ENCODE measurements around the gene RNF151.

The RNF151 gene

DNA sequence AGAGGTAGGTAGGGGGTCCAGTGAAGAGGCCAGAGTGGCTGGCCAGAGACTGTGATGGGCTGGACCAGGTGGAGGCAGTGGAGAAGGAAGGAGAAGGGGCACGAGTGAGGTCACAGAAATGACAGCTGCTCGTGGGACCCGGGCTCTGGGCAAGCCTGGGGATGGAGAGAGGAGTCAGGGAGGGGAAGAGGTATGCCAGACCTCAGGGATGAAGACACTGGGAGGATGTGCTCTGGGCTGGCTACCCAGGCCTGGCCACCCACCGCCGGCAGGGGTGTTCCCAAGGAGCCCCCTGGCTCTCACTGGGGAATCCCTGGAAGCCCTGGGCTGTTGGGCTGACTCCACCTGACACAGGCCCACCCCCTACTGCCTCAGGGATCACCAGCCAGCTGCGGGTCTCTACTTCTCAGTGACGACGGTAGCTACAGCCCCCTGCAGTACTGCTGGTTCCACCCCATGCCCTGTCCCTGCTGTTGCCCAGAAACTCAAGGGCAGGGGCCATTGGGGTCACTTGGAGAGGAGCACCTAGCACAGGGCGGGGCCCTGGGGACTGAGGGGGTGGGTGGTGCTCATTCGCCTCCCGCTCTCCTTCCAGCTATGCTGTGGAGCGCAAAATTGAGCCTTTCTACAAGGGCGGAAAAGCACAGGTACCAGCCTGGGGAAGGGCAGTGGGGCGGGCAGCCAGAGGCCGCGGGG is 7.0 kb downstream of the RNF151 start:
- Mint-ChIP-seq H3K4me1 (peaks cover 15% of the 10 kb centered on the region), H3K27me3 (peaks cover 5% of the 10 kb centered on the region), H3K36me3 (peaks cover 27% of the 10 kb centered on the region), H3K4me3 (no peak overlapping the region), H3K27ac (peak overlapping the region; percentile 77), H3K9me3 (no peaks in the 10 kb centered on the region)
- ATAC-seq (ENCODE audit: low read depth), result no peak
- DNase-seq (ENCODE audit: low spot score in 2 of 2), result no peak

- peaks cover 15% of the 10 kb centered on the region for H3K4me1 Mint-ChIP-seq
- peaks cover 5% of the 10 kb centered on the region for H3K27me3 Mint-ChIP-seq
- ATAC-seq (ENCODE audit: low read depth), result no peak
- DNase-seq (ENCODE audit: low spot score in 2 of 2), result no peak
- H3K36me3 Mint-ChIP-seq, result peaks cover 30% of the 10 kb centered on the region
- no peaks in the 10 kb centered on the region for H3K9me3 Mint-ChIP-seq
- H3K4me3 Mint-ChIP-seq, result peak overlapping the region; percentile 50
- no peak overlapping the region for H3K27ac Mint-ChIP-seq
Observed at GRCh38 chr16:1974157-1975070, 7.8 kb downstream of the RNF151 start.

GRCh38 chr16:1975432-1976215 is 9.0 kb downstream of the RNF151 start:
- ATAC-seq (ENCODE audit: low read depth) (no peak), DNase-seq (ENCODE audit: low spot score in 2 of 2) (no peak)
- H3K36me3 Mint-ChIP-seq, result peaks cover 30% of the 10 kb centered on the region
- H3K27me3 Mint-ChIP-seq, result peaks cover 5% of the 10 kb centered on the region
- no peak overlapping the region for H3K4me3 Mint-ChIP-seq
- H3K4me1 Mint-ChIP-seq, result peaks cover 15% of the 10 kb centered on the region
- no peak overlapping the region for H3K27ac Mint-ChIP-seq
- H3K9me3 Mint-ChIP-seq, result no peaks in the 10 kb centered on the region

DNA sequence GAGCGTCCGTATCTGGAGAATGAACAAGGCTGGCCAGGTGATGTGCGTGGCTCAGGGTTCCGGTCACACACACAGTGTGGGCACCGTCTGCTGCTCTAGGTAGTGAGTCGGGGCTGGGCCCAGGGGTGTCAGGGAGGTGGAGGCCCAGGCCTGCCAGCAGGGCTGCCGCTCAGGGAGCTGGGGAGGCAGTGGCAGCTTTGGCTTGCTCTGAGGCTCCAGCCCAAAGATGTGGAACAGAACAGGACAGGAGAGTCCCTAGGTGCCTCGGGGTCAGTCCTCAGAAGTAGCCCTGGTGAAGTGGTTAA is 9.5 kb downstream of the RNF151 start:
- peaks cover 11% of the 10 kb centered on the region for H3K4me1 Mint-ChIP-seq
- DNase-seq (ENCODE audit: low spot score in 2 of 2) (no peak), ATAC-seq (ENCODE audit: low read depth) (no peak)
- H3K36me3 Mint-ChIP-seq, result peaks cover 30% of the 10 kb centered on the region
- no peaks in the 10 kb centered on the region for H3K9me3 Mint-ChIP-seq
- no peak overlapping the region for H3K4me3 Mint-ChIP-seq
- peaks cover 5% of the 10 kb centered on the region for H3K27me3 Mint-ChIP-seq
- no peak overlapping the region for H3K27ac Mint-ChIP-seq

GRCh38 chr16:1976951-1977874 is 10.6 kb downstream of the RNF151 start:
- H3K9me3 Mint-ChIP-seq, result no peaks in the 10 kb centered on the region
- H3K36me3 Mint-ChIP-seq, result peaks cover 30% of the 10 kb centered on the region

DNA sequence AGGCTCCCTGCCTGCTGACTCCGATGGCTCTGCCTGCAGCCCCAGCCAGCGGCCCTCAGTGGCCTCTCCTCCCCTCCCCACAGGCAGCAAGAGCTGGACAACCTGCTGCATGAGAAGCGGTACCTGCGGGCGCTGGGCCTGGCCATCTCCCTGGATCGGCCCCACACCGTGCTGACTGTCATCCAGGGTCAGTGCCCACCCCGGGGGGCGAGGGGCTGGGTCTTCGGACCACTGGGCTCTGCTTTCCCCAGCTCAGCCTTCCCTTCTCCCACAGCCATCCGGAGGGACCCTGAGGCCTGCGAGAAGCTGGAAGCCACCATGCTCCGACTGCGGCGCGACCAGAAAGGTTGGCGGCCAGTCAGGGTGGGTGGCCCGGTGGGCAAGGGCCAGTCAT is 11.2 kb downstream of the RNF151 start:
- H3K27ac Mint-ChIP-seq, result no peak overlapping the region
- DNase-seq (ENCODE audit: low spot score in 2 of 2) (no peak), ATAC-seq (ENCODE audit: low read depth) (no peak)
- H3K9me3 Mint-ChIP-seq, result no peaks in the 10 kb centered on the region
- peaks cover 28% of the 10 kb centered on the region for H3K36me3 Mint-ChIP-seq
- peaks cover 6% of the 10 kb centered on the region for H3K4me1 Mint-ChIP-seq
- H3K4me3 Mint-ChIP-seq, result no peak overlapping the region
- H3K27me3 Mint-ChIP-seq, result peaks cover 11% of the 10 kb centered on the region

More at GRCh38 chr16:1976951-1977874, 10.6 kb downstream of the RNF151 start:
- H3K4me1 Mint-ChIP-seq, result peaks cover 6% of the 10 kb centered on the region
- ATAC-seq (ENCODE audit: low read depth), result no peak
- no peak for DNase-seq (ENCODE audit: low spot score in 2 of 2)
- H3K4me3 Mint-ChIP-seq, result no peak overlapping the region
- no peak overlapping the region for H3K27ac Mint-ChIP-seq
- H3K27me3 Mint-ChIP-seq, result peaks cover 9% of the 10 kb centered on the region

- peaks cover 11% of the 10 kb centered on the region for H3K27me3 Mint-ChIP-seq
- ATAC-seq (ENCODE audit: low read depth) (no peak), DNase-seq (ENCODE audit: low spot score in 2 of 2) (no peak)
- H3K4me1 Mint-ChIP-seq, result peaks cover 8% of the 10 kb centered on the region
- no peaks in the 10 kb centered on the region for H3K9me3 Mint-ChIP-seq
- H3K27ac Mint-ChIP-seq, result no peak overlapping the region
- H3K36me3 Mint-ChIP-seq, result peaks cover 25% of the 10 kb centered on the region
- no peak overlapping the region for H3K4me3 Mint-ChIP-seq
Observed at GRCh38 chr16:1978476-1979120, 11.9 kb downstream of the RNF151 start.

GRCh38 chr16:1979271-1980029 is 12.8 kb downstream of the RNF151 start:
- H3K4me3 Mint-ChIP-seq, result no peak overlapping the region
- H3K27ac Mint-ChIP-seq, result no peak overlapping the region
- no peaks in the 10 kb centered on the region for H3K9me3 Mint-ChIP-seq
- DNase-seq (ENCODE audit: low spot score in 2 of 2) (peak; percentile 27 to 37), ATAC-seq (ENCODE audit: low read depth) (peak; percentile 16)
- H3K27me3 Mint-ChIP-seq, result peaks cover 11% of the 10 kb centered on the region
- peaks cover 8% of the 10 kb centered on the region for H3K4me1 Mint-ChIP-seq
- peaks cover 25% of the 10 kb centered on the region for H3K36me3 Mint-ChIP-seq

DNA sequence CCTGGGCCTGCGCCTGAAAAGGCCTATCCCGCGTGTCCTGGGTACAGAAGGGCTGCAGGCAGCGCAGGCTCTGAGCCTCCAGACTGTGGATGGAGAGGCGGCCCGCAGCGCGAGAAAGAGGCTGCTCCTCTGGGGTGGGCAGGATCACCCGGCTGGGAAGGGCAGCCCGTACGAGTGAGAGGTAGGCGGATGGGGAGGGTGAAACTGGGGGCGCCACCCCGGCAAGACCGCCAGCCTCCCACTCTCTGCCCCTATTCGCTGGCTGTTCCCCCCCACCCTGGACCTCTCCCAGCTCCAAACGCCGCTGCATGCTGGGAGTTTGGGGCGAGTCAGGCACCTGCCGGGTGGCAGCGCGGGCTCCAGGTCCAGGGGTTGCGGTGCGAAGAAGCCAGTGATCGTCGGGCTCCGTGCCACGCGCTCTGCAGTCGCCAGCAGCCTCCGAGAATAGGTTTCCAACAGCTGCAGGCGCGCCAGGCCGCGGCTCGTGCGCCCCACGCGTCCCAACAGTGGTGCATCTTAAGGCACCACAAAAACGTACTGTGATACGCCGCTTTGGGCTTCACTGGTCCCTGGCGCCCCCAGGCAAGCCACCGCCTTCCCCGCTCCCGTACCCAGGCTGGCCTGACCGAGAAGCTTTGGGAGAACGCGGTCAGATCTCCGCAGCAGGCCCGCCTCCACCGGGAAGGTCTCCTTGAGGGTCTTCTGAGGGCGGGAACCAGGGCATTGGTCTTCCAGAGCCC is 13.5 kb downstream of the RNF151 start:
- peak overlapping the region; percentile 14 for H3K4me3 Mint-ChIP-seq
- H3K9me3 Mint-ChIP-seq, result no peaks in the 10 kb centered on the region
- H3K36me3 Mint-ChIP-seq, result peaks cover 19% of the 10 kb centered on the region
- no peak overlapping the region for H3K27ac Mint-ChIP-seq
- no peak for ATAC-seq (ENCODE audit: low read depth)
- peaks cover 13% of the 10 kb centered on the region for H3K4me1 Mint-ChIP-seq
- H3K27me3 Mint-ChIP-seq, result peaks cover 11% of the 10 kb centered on the region
- no peak for DNase-seq (ENCODE audit: low spot score in 2 of 2)

- Mint-ChIP-seq H3K4me3 (no peak overlapping the region), H3K36me3 (peaks cover 19% of the 10 kb centered on the region), H3K4me1 (peaks cover 13% of the 10 kb centered on the region), H3K27ac (no peak overlapping the region), H3K27me3 (peaks cover 11% of the 10 kb centered on the region), H3K9me3 (no peaks in the 10 kb centered on the region)
- ATAC-seq (ENCODE audit: low read depth) (no peak), DNase-seq (ENCODE audit: low spot score in 2 of 2) (no peak)
Observed at GRCh38 chr16:1980770-1981087, 14.1 kb downstream of the RNF151 start.

DNA sequence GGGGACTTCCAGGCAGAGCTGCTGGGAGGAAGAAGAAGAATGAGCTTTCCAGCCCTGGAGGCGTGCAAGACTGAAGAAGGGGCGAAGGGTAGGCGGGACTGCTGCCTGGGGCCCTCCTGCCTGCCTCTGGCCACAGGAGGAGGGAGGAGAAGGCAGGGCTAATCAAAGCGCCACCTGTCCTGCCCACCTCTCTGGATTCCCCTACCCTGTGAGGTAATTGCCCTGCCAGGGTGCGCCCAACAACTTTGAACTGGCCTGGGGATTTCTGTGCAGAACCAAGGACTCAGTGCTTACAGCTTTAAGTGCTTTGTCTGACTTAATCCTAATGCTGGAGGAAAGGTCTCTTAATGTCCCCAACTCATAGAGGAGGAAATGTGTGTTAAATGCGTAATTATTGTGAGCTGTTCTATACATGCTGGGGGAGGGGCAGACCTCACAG is 14.8 kb downstream of the RNF151 start, which contains the start of gene NOXO1:
Gene NOXO1 (minus strand): TSS at position 72 of the 439 bp plus-strand sequence. CDS start 290 bp downstream, outside the sequence.
- peaks cover 11% of the 10 kb centered on the region for H3K27me3 Mint-ChIP-seq
- DNase-seq (ENCODE audit: low spot score in 2 of 2) (no peak), ATAC-seq (ENCODE audit: low read depth) (peak; percentile 53)
- H3K36me3 Mint-ChIP-seq, result peaks cover 16% of the 10 kb centered on the region
- H3K27ac Mint-ChIP-seq, result peak within 1 kb of the TSS; percentile 15
- peak within 1 kb of the TSS; percentile 14 for H3K4me3 Mint-ChIP-seq
- H3K9me3 Mint-ChIP-seq, result no peaks in the 10 kb centered on the region
- peaks cover 13% of the 10 kb centered on the region for H3K4me1 Mint-ChIP-seq

GRCh38 chr16:1982013-1982433 is 15.4 kb downstream of the RNF151 start:
- Mint-ChIP-seq H3K4me3 (no peak overlapping the region), H3K4me1 (peaks cover 13% of the 10 kb centered on the region), H3K36me3 (peaks cover 22% of the 10 kb centered on the region), H3K27me3 (peaks cover 11% of the 10 kb centered on the region), H3K9me3 (no peaks in the 10 kb centered on the region), H3K27ac (no peak overlapping the region)
- ATAC-seq (ENCODE audit: low read depth), result no peak
- DNase-seq (ENCODE audit: low spot score in 2 of 2), result no peak

Data from memory B cell (primary cell).